ENCODE results near the gene WASF3. TPM values are rescaled to one million over a fixed set of nuclear protein-coding genes. Genes with fewer than 3 reads are reported as not detected.
A peak's percentile ranks its signal among the peaks of the same experiment; 100 is the strongest.

Gene WASF3
- total RNA-seq, 1 donor from 2014 or later: 20.0 TPM

GRCh38 chr13:26604784-26605545 is 47.5 kb downstream of the WASF3 start:
- no peaks in the 10 kb centered on the region for H3K9me3 Mint-ChIP-seq (ENCODE audit: unreplicated experiment)
- no peak for DNase-seq (ENCODE audit: extremely low spot score, unreplicated experiment)
- H3K27ac Mint-ChIP-seq (ENCODE audit: unreplicated experiment): peak overlapping the region; percentile 59
- H3K4me3 Mint-ChIP-seq (ENCODE audit: unreplicated experiment): no peak overlapping the region
- no peak for TF ChIP-seq CTCF (IDR thresholded peaks at IDR 0.05)
- no peaks in the 10 kb centered on the region for H3K36me3 Mint-ChIP-seq (ENCODE audit: unreplicated experiment)
- peaks cover 21% of the 10 kb centered on the region for H3K4me1 Mint-ChIP-seq (ENCODE audit: unreplicated experiment)
- H3K27me3 Mint-ChIP-seq (ENCODE audit: unreplicated experiment): no peaks in the 10 kb centered on the region

- Mint-ChIP-seq H3K4me1 (ENCODE audit: unreplicated experiment) (peaks cover 21% of the 10 kb centered on the region), H3K36me3 (ENCODE audit: unreplicated experiment) (no peaks in the 10 kb centered on the region), H3K9me3 (ENCODE audit: unreplicated experiment) (no peaks in the 10 kb centered on the region), H3K4me3 (ENCODE audit: unreplicated experiment) (no peak overlapping the region), H3K27me3 (ENCODE audit: unreplicated experiment) (no peaks in the 10 kb centered on the region), H3K27ac (ENCODE audit: unreplicated experiment) (no peak overlapping the region)
- TF ChIP-seq CTCF (IDR thresholded peaks at IDR 0.05): peak; percentile 15
- no peak for DNase-seq (ENCODE audit: extremely low spot score, unreplicated experiment)
These were observed 48.4 kb downstream of the WASF3 start for GRCh38 chr13:26605845-26606244.

- no peak for DNase-seq (ENCODE audit: extremely low spot score, unreplicated experiment)
- TF ChIP-seq CTCF (IDR thresholded peaks at IDR 0.05): no peak
- H3K27me3 Mint-ChIP-seq (ENCODE audit: unreplicated experiment): no peaks in the 10 kb centered on the region
- no peaks in the 10 kb centered on the region for H3K36me3 Mint-ChIP-seq (ENCODE audit: unreplicated experiment)
- no peak overlapping the region for H3K27ac Mint-ChIP-seq (ENCODE audit: unreplicated experiment)
- H3K4me3 Mint-ChIP-seq (ENCODE audit: unreplicated experiment): no peak overlapping the region
- no peaks in the 10 kb centered on the region for H3K9me3 Mint-ChIP-seq (ENCODE audit: unreplicated experiment)
- peaks cover 18% of the 10 kb centered on the region for H3K4me1 Mint-ChIP-seq (ENCODE audit: unreplicated experiment)
These were observed 49.1 kb downstream of the WASF3 start for GRCh38 chr13:26606631-26607030.

GRCh38 chr13:26614721-26615120 is 57.2 kb downstream of the WASF3 start:
- H3K4me3 Mint-ChIP-seq (ENCODE audit: unreplicated experiment): no peak overlapping the region
- H3K27me3 Mint-ChIP-seq (ENCODE audit: unreplicated experiment): no peaks in the 10 kb centered on the region
- TF ChIP-seq CTCF (IDR thresholded peaks at IDR 0.05): no peak
- H3K4me1 Mint-ChIP-seq (ENCODE audit: unreplicated experiment): no peaks in the 10 kb centered on the region
- peaks cover 2% of the 10 kb centered on the region for H3K36me3 Mint-ChIP-seq (ENCODE audit: unreplicated experiment)
- no peak for DNase-seq (ENCODE audit: extremely low spot score, unreplicated experiment)
- H3K27ac Mint-ChIP-seq (ENCODE audit: unreplicated experiment): no peak overlapping the region
- no peaks in the 10 kb centered on the region for H3K9me3 Mint-ChIP-seq (ENCODE audit: unreplicated experiment)

- Mint-ChIP-seq H3K4me3 (ENCODE audit: unreplicated experiment) (no peak overlapping the region), H3K9me3 (ENCODE audit: unreplicated experiment) (no peaks in the 10 kb centered on the region), H3K36me3 (ENCODE audit: unreplicated experiment) (peaks cover 8% of the 10 kb centered on the region), H3K27me3 (ENCODE audit: unreplicated experiment) (no peaks in the 10 kb centered on the region), H3K4me1 (ENCODE audit: unreplicated experiment) (no peaks in the 10 kb centered on the region), H3K27ac (ENCODE audit: unreplicated experiment) (no peak overlapping the region)
- DNase-seq (ENCODE audit: extremely low spot score, unreplicated experiment): no peak
- TF ChIP-seq CTCF (IDR thresholded peaks at IDR 0.05): no peak
These were observed 58.6 kb downstream of the WASF3 start for GRCh38 chr13:26616126-26616525.

All from osteocyte (in vitro differentiated cells).